ENCODE results near the gene NDE1. TPM values are rescaled to one million over a fixed set of nuclear protein-coding genes. Genes with fewer than 3 reads are reported as not detected.

NDE1 gene
- total and polyA plus RNA-seq, 2 of the 8 experiments (the other 6 are each of a cell fraction or from before 2014, with no cell fraction given), result 13.3 to 41.3 TPM

DNA sequence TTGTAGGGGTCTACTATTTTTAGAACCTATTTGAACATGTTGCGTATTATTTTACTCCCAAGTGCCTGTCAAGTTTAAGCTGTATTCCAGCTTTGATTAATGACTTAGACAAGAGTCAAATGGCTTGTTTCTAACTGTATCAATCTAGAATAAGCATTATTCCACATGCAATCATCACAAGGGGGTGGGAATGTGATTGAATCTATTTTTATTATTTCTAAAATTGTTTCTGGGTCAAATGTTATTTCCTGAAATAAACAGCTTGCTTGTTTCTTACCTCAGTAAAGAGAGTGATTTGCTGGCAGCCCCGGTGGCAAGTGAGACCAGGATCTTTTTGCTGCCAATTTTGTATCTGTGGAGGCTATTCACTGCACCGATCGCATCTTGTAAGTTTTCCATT, 28.6 kb upstream of the NDE1 start:
- Histone ChIP-seq H4K20me1 (replicated peaks in 1 of 2; ENCODE audit: control insufficient read depth in 1 of 2, insufficient read depth in 2 of 2, low read length in 2 of 2) (peaks cover 0 to 2% of the 10 kb centered on the region in 2 experiments), H3K18ac (ENCODE audit: extremely low read depth, low read length) (no peak overlapping the region), H3K9ac (replicated peaks in 1 of 4; ENCODE audit: extremely low read depth in 1 of 4, low read depth in 3 of 4, low read length in 3 of 4) (no peak overlapping the region), H2BK20ac (ENCODE audit: low read length) (no peak overlapping the region), H3K56ac (replicated peaks; ENCODE audit: insufficient read length, low read depth, low read length) (no peak overlapping the region), H3K14ac (ENCODE audit: insufficient read length) (no peak overlapping the region), H3K23ac (ENCODE audit: insufficient read length) (no peak overlapping the region), H4K8ac (ENCODE audit: extremely low read depth, insufficient read depth, low read length) (no peak overlapping the region), H2AFZ (ENCODE audit: low read length) (no peak overlapping the region), H3K36me3 (ENCODE audit: control insufficient read depth in 2 of 4, insufficient read depth in 4 of 4, low read length in 3 of 4) (peaks cover 10 to 52% (median 48%) of the 10 kb centered on the region in 4 experiments), H2BK120ac (replicated peaks; ENCODE audit: low read depth, low read length) (no peak overlapping the region), H3K23me2 (ENCODE audit: low read depth, low read length) (no peaks in the 10 kb centered on the region), H3K4me1 (replicated peaks in 1 of 4; ENCODE audit: control insufficient read depth in 3 of 4, insufficient read depth in 4 of 4, low read length in 3 of 4) (no peaks in the 10 kb centered on the region), H3K79me2 (ENCODE audit: control insufficient read depth in 1 of 2, insufficient read depth in 2 of 2, low read length in 2 of 2) (no peaks in the 10 kb centered on the region), H4K91ac (replicated peaks; ENCODE audit: insufficient read length, low read length) (no peak overlapping the region), H2BK15ac (ENCODE audit: low read length) (no peak overlapping the region), H3K79me1 (ENCODE audit: low read depth, low read length) (no peaks in the 10 kb centered on the region), H3K4ac (replicated peaks; ENCODE audit: insufficient read length, low read depth, low read length) (no peak overlapping the region), H3K9me3 (ENCODE audit: insufficient read depth in 2 of 2, low read depth in 1 of 2, low read length in 1 of 2) (no peaks in the 10 kb centered on the region), H3K27me3 (replicated peaks in 1 of 4; ENCODE audit: control insufficient read depth in 3 of 4, extremely low read depth in 1 of 4, insufficient read depth in 3 of 4, low read length in 3 of 4) (no peaks in the 10 kb centered on the region), H2BK5ac (ENCODE audit: low read depth, low read length) (no peak overlapping the region), H4K5ac (ENCODE audit: insufficient read length, low read depth, low read length) (no peak overlapping the region), H3K4me2 (ENCODE audit: insufficient read depth in 1 of 2, low read depth in 2 of 2, low read length in 2 of 2) (no peak overlapping the region), H3K4me3 (ENCODE audit: extremely low read depth in 1 of 4, insufficient read depth in 2 of 4, low read depth in 3 of 4, low read length in 4 of 4) (no peak overlapping the region), H3K27ac (ENCODE audit: low read depth, low read length) (no peak overlapping the region), H2AK5ac (ENCODE audit: low read depth, low read length) (no peak overlapping the region), H2BK12ac (ENCODE audit: low read depth, low read length) (no peak overlapping the region)
- CTCF ChIA-PET (ENCODE audit: partially characterized antibody), result interaction anchor here (0.6 kb wide), 1 partner anchor 142 kb away, joined by 3 read pairs; no protein-coding TSS in a partner anchor
- POLR2A ChIA-PET (ENCODE audit: partially characterized antibody), result no interaction called here
- DNase-seq (ENCODE audit: low read depth in 1 of 2, low spot score in 2 of 2) (no peak), FAIRE-seq (no peak)
- WGBS, 2 experiments (ENCODE audit: extremely low coverage in 1 of 2, insufficient coverage in 1 of 2, insufficient read length in 1 of 2, insufficient replicate concordance in 2 of 2, low coverage in 1 of 2, low lambda C conversion rate in 2 of 2, missing lambda C conversion rate in 1 of 2), result 88% methylated on average over 4 of the region's 4 CpGs; no CpG with 5 or more reads in 1 of the 2 experiments
- TF ChIP-seq, protein P1, sequence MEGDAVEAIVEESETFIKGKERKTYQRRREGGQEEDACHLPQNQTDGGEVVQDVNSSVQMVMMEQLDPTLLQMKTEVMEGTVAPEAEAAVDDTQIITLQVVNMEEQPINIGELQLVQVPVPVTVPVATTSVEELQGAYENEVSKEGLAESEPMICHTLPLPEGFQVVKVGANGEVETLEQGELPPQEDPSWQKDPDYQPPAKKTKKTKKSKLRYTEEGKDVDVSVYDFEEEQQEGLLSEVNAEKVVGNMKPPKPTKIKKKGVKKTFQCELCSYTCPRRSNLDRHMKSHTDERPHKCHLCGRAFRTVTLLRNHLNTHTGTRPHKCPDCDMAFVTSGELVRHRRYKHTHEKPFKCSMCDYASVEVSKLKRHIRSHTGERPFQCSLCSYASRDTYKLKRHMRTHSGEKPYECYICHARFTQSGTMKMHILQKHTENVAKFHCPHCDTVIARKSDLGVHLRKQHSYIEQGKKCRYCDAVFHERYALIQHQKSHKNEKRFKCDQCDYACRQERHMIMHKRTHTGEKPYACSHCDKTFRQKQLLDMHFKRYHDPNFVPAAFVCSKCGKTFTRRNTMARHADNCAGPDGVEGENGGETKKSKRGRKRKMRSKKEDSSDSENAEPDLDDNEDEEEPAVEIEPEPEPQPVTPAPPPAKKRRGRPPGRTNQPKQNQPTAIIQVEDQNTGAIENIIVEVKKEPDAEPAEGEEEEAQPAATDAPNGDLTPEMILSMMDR (IDR thresholded peaks at IDR 0.05; ENCODE audit: control extremely low read depth in 1 of 3, insufficient read depth in 1 of 3, low read depth in 1 of 3, low read length in 3 of 3), result no peak
- TF ChIP-seq BACH1 (IDR thresholded peaks at IDR 0.05; ENCODE audit: low read length) (no peak), NRF1 (IDR thresholded peaks at IDR 0.05; ENCODE audit: low read depth, low read length) (no peak), POLR2A (IDR thresholded peaks at IDR 0.05; ENCODE audit: control extremely low read depth in 1 of 2, low read depth in 2 of 2, low read length in 2 of 2) (no peak), TAF1 (IDR thresholded peaks at IDR 0.05; ENCODE audit: low read depth, low read length) (no peak), TEAD4 (IDR thresholded peaks at IDR 0.05; ENCODE audit: low read depth, low read length) (no peak), TBP (IDR thresholded peaks at IDR 0.05; ENCODE audit: low read depth, low read length) (no peak), GABPA (IDR thresholded peaks at IDR 0.05; ENCODE audit: borderline replicate concordance, insufficient read depth, low read length) (no peak), RFX5 (IDR thresholded peaks at IDR 0.05; ENCODE audit: borderline replicate concordance, low read depth, low read length) (no peak), POU5F1 (IDR thresholded peaks at IDR 0.05; ENCODE audit: low read depth, low read length) (no peak), BCL11A (IDR thresholded peaks at IDR 0.05; ENCODE audit: low read depth in 2 of 2, low read length in 2 of 2) (no peak), KDM1A (IDR thresholded peaks at IDR 0.05; ENCODE audit: borderline replicate concordance, low read length) (no peak), ASH2L (IDR thresholded peaks at IDR 0.05; ENCODE audit: low read length) (no peak), SUZ12 (IDR thresholded peaks at IDR 0.05; ENCODE audit: low read length) (no peak)

All from H1 (cell line).